Stimulated activated CD8-positive, alpha-beta memory T cell treated with anti-CD3 and anti-CD28 coated beads, Interleukin-2, amount 100 ng/mL, for 48 hours (primary cell): ENCODE results near the gene NFATC2.
"Not testable (repeated sequence)": the region's sequence is repeated elsewhere in the genome, so short reads cannot be mapped to it uniquely, and the experiment has no call there.

ENCODE experiments used
- DNase-seq, 2 donors: peaks; one replicate each; pipeline ENCODE4 v3.0.0-alpha.2; 2020; ENCODE audit warnings: low read depth in 2 of 2

The NFATC2 gene

GRCh38 chr20:51568533-51568932, 26.0 kb upstream of the NFATC2 start:
- DNase-seq = not testable (repeated sequence)

GRCh38 chr20:51567622-51568021, 25.1 kb upstream of the NFATC2 start:
- no peak for DNase-seq

- DNase-seq = no peak
These were observed 24.1 kb upstream of the NFATC2 start for GRCh38 chr20:51566594-51566993.

- no peak for DNase-seq
These were observed 23.0 kb upstream of the NFATC2 start for GRCh38 chr20:51565298-51566144.

- no peak for DNase-seq
These were observed 21.2 kb upstream of the NFATC2 start for GRCh38 chr20:51563486-51564332.

- no peak for DNase-seq
These were observed 20.6 kb upstream of the NFATC2 start for GRCh38 chr20:51563174-51563485.

- DNase-seq = no peak
These were observed 20.0 kb upstream of the NFATC2 start for GRCh38 chr20:51562332-51563173.

GRCh38 chr20:51562027-51562331, 19.5 kb upstream of the NFATC2 start:
- DNase-seq = no peak

- no peak for DNase-seq
These were observed 18.2 kb upstream of the NFATC2 start for GRCh38 chr20:51560550-51561307.

- DNase-seq = no peak
These were observed 17.5 kb upstream of the NFATC2 start for GRCh38 chr20:51560042-51560441.

GRCh38 chr20:51554538-51555165, 12.1 kb upstream of the NFATC2 start:
- DNase-seq = no peak

- no peak for DNase-seq
These were observed 11.5 kb upstream of the NFATC2 start for GRCh38 chr20:51553897-51554486.

GRCh38 chr20:51551186-51551585, 8.7 kb upstream of the NFATC2 start:
- DNase-seq = no peak

- DNase-seq = no peak
These were observed 7.0 kb upstream of the NFATC2 start for GRCh38 chr20:51549474-51549873.

- no peak for DNase-seq
These were observed 5.4 kb upstream of the NFATC2 start for GRCh38 chr20:51547951-51548350.

- no peak for DNase-seq
These were observed 3.0 kb upstream of the NFATC2 start for GRCh38 chr20:51545515-51545914.

GRCh38 chr20:51543422-51543788, 886 bp upstream of the NFATC2 start:
- no peak for DNase-seq

GRCh38 chr20:51542033-51542570, 417 bp downstream of the NFATC2 start:
- DNase-seq = peak in 1 of 2 donors; percentile 37

GRCh38 chr20:51541189-51542032, 1.1 kb downstream of the NFATC2 start:
- DNase-seq = peak; percentile 67 to 74

GRCh38 chr20:51540580-51540979, 1.9 kb downstream of the NFATC2 start:
- DNase-seq = no peak
